Measurements from ENCODE around the gene KIAA1210. TPM values are rescaled to one million over a fixed set of nuclear protein-coding genes. Genes with fewer than 3 reads are reported as not detected.

KIAA1210 gene
- total and polyA plus RNA-seq, 2 of the 8 experiments (the other 6 are each of a cell fraction or from before 2014, with no cell fraction given): 0.02 TPM; not detected in 1

DNA sequence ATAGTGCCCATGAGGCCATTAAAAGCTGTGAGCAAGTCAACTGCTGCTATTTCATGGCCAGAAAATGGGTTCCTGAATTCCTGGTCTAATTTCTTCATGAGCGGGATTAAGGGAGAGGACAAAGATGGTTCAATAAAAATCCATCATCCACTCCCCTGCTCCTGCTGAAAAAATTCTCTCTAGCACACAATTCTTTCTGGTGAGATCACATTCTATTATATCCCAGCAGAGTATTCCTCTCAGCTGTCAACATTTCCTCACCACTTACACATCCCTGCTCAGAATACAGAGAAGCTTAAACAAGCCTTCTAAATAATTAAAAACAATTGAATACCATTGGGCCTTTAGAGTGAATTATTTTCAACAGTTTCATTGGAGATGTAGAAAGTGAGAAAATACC, 45.3 kb downstream of the KIAA1210 start:
- no peak for FAIRE-seq
- 0% methylated on average over 1 of the region's 1 CpG; no CpG with 5 or more reads in 1 of the 2 experiments for WGBS, 2 experiments (ENCODE audit: extremely low coverage in 1 of 2, insufficient coverage in 1 of 2, insufficient read length in 1 of 2, insufficient replicate concordance in 2 of 2, low coverage in 1 of 2, low lambda C conversion rate in 2 of 2, missing lambda C conversion rate in 1 of 2)

More for the DNA sequence above, 45.3 kb downstream of the KIAA1210 start:
- Histone ChIP-seq H3K27me3 (replicated peaks in 1 of 4; ENCODE audit: control insufficient read depth in 3 of 4, extremely low read depth in 1 of 4, insufficient read depth in 3 of 4, low read length in 3 of 4) (no peaks in the 10 kb centered on the region), H3K79me1 (ENCODE audit: low read depth, low read length) (no peaks in the 10 kb centered on the region), H4K20me1 (replicated peaks in 1 of 2; ENCODE audit: control insufficient read depth in 1 of 2, insufficient read depth in 2 of 2, low read length in 2 of 2) (no peaks in the 10 kb centered on the region), H3K4me3 (ENCODE audit: extremely low read depth in 1 of 4, insufficient read depth in 2 of 4, low read depth in 3 of 4, low read length in 4 of 4) (no peak overlapping the region), H2BK12ac (ENCODE audit: low read depth, low read length) (no peak overlapping the region), H2BK5ac (ENCODE audit: low read depth, low read length) (no peak overlapping the region), H3K9ac (replicated peaks in 1 of 4; ENCODE audit: extremely low read depth in 1 of 4, low read depth in 3 of 4, low read length in 3 of 4) (no peak overlapping the region), H2BK15ac (ENCODE audit: low read length) (no peak overlapping the region), H3K27ac (ENCODE audit: low read depth, low read length) (no peak overlapping the region), H3K9me3 (ENCODE audit: insufficient read depth in 2 of 2, low read depth in 1 of 2, low read length in 1 of 2) (no peaks in the 10 kb centered on the region), H2AK5ac (ENCODE audit: low read depth, low read length) (no peak overlapping the region), H3K23me2 (ENCODE audit: low read depth, low read length) (no peaks in the 10 kb centered on the region), H2BK20ac (ENCODE audit: low read length) (no peak overlapping the region), H3K23ac (ENCODE audit: insufficient read length) (no peak overlapping the region), H3K79me2 (ENCODE audit: control insufficient read depth in 1 of 2, insufficient read depth in 2 of 2, low read length in 2 of 2) (no peaks in the 10 kb centered on the region), H4K8ac (ENCODE audit: extremely low read depth, insufficient read depth, low read length) (no peak overlapping the region), H3K18ac (ENCODE audit: extremely low read depth, low read length) (no peak overlapping the region), H2AFZ (ENCODE audit: low read length) (no peak overlapping the region), H3K14ac (ENCODE audit: insufficient read length) (no peak overlapping the region), H3K4ac (replicated peaks; ENCODE audit: insufficient read length, low read depth, low read length) (no peak overlapping the region), H4K91ac (replicated peaks; ENCODE audit: insufficient read length, low read length) (no peak overlapping the region), H3K4me1 (replicated peaks in 1 of 4; ENCODE audit: control insufficient read depth in 3 of 4, insufficient read depth in 4 of 4, low read length in 3 of 4) (no peaks in the 10 kb centered on the region), H3K56ac (replicated peaks; ENCODE audit: insufficient read length, low read depth, low read length) (no peak overlapping the region), H3K4me2 (ENCODE audit: insufficient read depth in 1 of 2, low read depth in 2 of 2, low read length in 2 of 2) (no peak overlapping the region), H2BK120ac (replicated peaks; ENCODE audit: low read depth, low read length) (no peak overlapping the region), H3K36me3 (ENCODE audit: control insufficient read depth in 2 of 4, insufficient read depth in 4 of 4, low read length in 3 of 4) (no peaks in the 10 kb centered on the region), H4K5ac (ENCODE audit: insufficient read length, low read depth, low read length) (no peak overlapping the region)
- no peak for DNase-seq (ENCODE audit: low read depth in 1 of 2, low spot score in 2 of 2)
- CTCF ChIA-PET (ENCODE audit: partially characterized antibody): interaction anchor here (2.9 kb wide), 1 partner anchor 10 kb away, joined by 9 read pairs; no protein-coding TSS in a partner anchor
- POLR2A ChIA-PET (ENCODE audit: partially characterized antibody): no interaction called here
- TF ChIP-seq MAFK (IDR thresholded peaks at IDR 0.05; ENCODE audit: low read depth, low read length) (no peak), CHD1 (IDR thresholded peaks at IDR 0.05; ENCODE audit: low read depth, low read length) (no peak), BRCA1 (IDR thresholded peaks at IDR 0.05; ENCODE audit: low read depth, low read length) (no peak)

All from H1 (cell line).